Right lobe of liver (tissue), 6 donors: ENCODE measurements around the gene KPNA2. TPM values are rescaled to one million over a fixed set of nuclear protein-coding genes. Genes with fewer than 3 reads are reported as not detected.
"Not testable (repeated sequence)": the region's sequence is repeated elsewhere in the genome, so short reads cannot be mapped to it uniquely, and the experiment has no call there.

ENCODE experiments used
- ATAC-seq, 4 donors: fragments of 200-7000 bp; cut with Tn5 transposase; one replicate each; pipeline ENCODE4 v1.9.1; 2020; ENCODE audit warnings: mild to moderate bottlenecking in 4 of 4, moderate library complexity in 4 of 4
- DNase-seq, 3 donors: peaks; one replicate each; pipeline ENCODE4 v3.0.0-alpha.2; 2020
- H3K27ac ChIP-seq, 3 donors: fragments of 200-600 bp; one replicate each; pipeline ENCODE4 v1.8.0; 2022
- H3K27me3 ChIP-seq, 2 donors: fragments of 200-600 bp; one replicate each; pipeline ENCODE4 v1.8.0; 2022
- H3K36me3 ChIP-seq, 4 donors: fragments of 200-600 bp; sonication (generic) in 1 of 4; one replicate each; pipeline versions ENCODE4 v1.5.1 to v1.8.0; 2017 to 2022; ENCODE audit warnings: control low read depth in 1 of 4
- H3K4me1 ChIP-seq, 4 donors: fragments of 200-600 bp; sonication (generic) in 1 of 4; one replicate each; pipeline versions ENCODE4 v1.5.1 to v1.8.0; 2017 to 2022; ENCODE audit warnings: control low read depth in 1 of 4
- H3K4me3 ChIP-seq, 3 donors: fragments of 200-600 bp; one replicate each; pipeline ENCODE4 v1.8.0; 2022
- H3K9me3 ChIP-seq, 4 donors: fragments of 200-600 bp; sonication (generic) in 1 of 4; one replicate each; pipeline versions ENCODE4 v1.5.1 to v1.8.0; 2017 to 2022; ENCODE audit warnings: control low read depth in 1 of 4
- CTCF ChIP-seq, 4 donors: fragments of 200-600 bp in 3 of 4; fragments of 450-650 bp in 1 of 4; IDR thresholded peaks; one replicate each; pipeline versions ENCODE4 v1.5.1 to v1.8.0; 2016 to 2022; ENCODE audit warnings: antibody characterized with exemption in 4 of 4, mild to moderate bottlenecking in 2 of 4
- POLR2A ChIP-seq: fragments of 450-650 bp; IDR thresholded peaks from one replicate; pipeline ENCODE4 v1.6.1; 2017; ENCODE audit warnings: antibody characterized with exemption, mild to moderate bottlenecking
- WGBS: methylation state at CpG from one replicate; pipeline ENCODE4 v1.1.6; 2018; ENCODE audit warnings: low coverage, low lambda C conversion rate; ENCODE audit not compliant: insufficient coverage; ENCODE audit errors: missing lambda C conversion rate; 5-methylcytosine and 5-hydroxymethylcytosine counted together
- intact Hi-C, 2 donors: fragments of 100-400 bp; cut with DNase I; formaldehyde crosslinking; loops; one replicate each; pipeline versions ENCODE4 v1.11.2 to v1.14.1; 2022
- total RNA-seq, 6 experiments: library from RNA; depleted of rRNA in 2 of 6; stranded (reverse); fragments of >200 nt in 2 of 6; fragmentation: NEBNext Ultra II Directional in 3 of 6; extraction: Animal tissue kit (Norgen Biotek cat#: 25700) in 3 of 6; gene quantifications; one replicate each; pipeline versions ENCODE4 v1.1.0 to v1.2.4, GENCODE V29; 2016 to 2023
- donor health status: DM: no; HTN: yes; CAD: no.
- donor health status: DM: no; HTN: no; CAD: no.
- donor health status: DM: no; HTN: no; CAD: no.
- donor health status: DM: no; HTN: yes; CAD: no.
- donor health status: DM: no; HTN: yes; CAD: no.

The KPNA2 gene
- total RNA-seq, 6 experiments from 2014 or later = 9.2 to 36.6 (median 20.0) TPM

GRCh38 chr17:68080411-68081150, 45.0 kb downstream of the KPNA2 start:
- DNase-seq = no peak
- no peaks in the 10 kb centered on the region for H3K27me3 ChIP-seq
- 100% methylated on average over 5 of the region's 46 CpGs for WGBS
- TF ChIP-seq CTCF (IDR thresholded peaks at IDR 0.05) = no peak
- no peak for TF ChIP-seq POLR2A
- H3K4me3 ChIP-seq = no peak overlapping the region
- no peak overlapping the region for H3K27ac ChIP-seq
- no peaks in the 10 kb centered on the region for H3K9me3 ChIP-seq
- no peaks in the 10 kb centered on the region for H3K36me3 ChIP-seq
- intact Hi-C loops = no loop called here
- no peak for ATAC-seq
- H3K4me1 ChIP-seq = no peaks in the 10 kb centered on the region

- H3K9me3 ChIP-seq, intact Hi-C loops, H3K36me3 ChIP-seq, H3K27ac ChIP-seq, H3K4me1 ChIP-seq, DNase-seq, ATAC-seq, H3K4me3 ChIP-seq, H3K27me3 ChIP-seq: not testable (repeated sequence)
- 81% methylated on average over 12 of the region's 13 CpGs for WGBS
Observed at GRCh38 chr17:68081305-68082265, 46.0 kb downstream of the KPNA2 start.

- no peak overlapping the region for H3K27ac ChIP-seq
- no peaks in the 10 kb centered on the region for H3K36me3 ChIP-seq
- intact Hi-C loops = no loop called here
- WGBS = 24% methylated on average over 4 of the region's 7 CpGs
- H3K9me3 ChIP-seq = no peaks in the 10 kb centered on the region
- H3K27me3 ChIP-seq = no peaks in the 10 kb centered on the region
- H3K4me1 ChIP-seq = no peaks in the 10 kb centered on the region
- TF ChIP-seq POLR2A = no peak
- TF ChIP-seq CTCF (IDR thresholded peaks at IDR 0.05) = no peak
- ATAC-seq (peak; percentile 34 to 68 (median 56)), DNase-seq (no peak)
- no peak overlapping the region for H3K4me3 ChIP-seq
Observed at GRCh38 chr17:68085771-68086381, 50.3 kb downstream of the KPNA2 start.

GRCh38 chr17:68086666-68087065, 51.1 kb downstream of the KPNA2 start:
- H3K27ac ChIP-seq, H3K36me3 ChIP-seq, intact Hi-C loops, H3K4me1 ChIP-seq, H3K27me3 ChIP-seq, DNase-seq, H3K4me3 ChIP-seq, H3K9me3 ChIP-seq: not testable (repeated sequence)
- WGBS = 40% methylated on average over 1 of the region's 4 CpGs
- peak in 1 of 4 donors; percentile 10 for ATAC-seq

- H3K9me3 ChIP-seq, H3K36me3 ChIP-seq, DNase-seq, intact Hi-C loops, H3K27me3 ChIP-seq, H3K4me3 ChIP-seq, H3K27ac ChIP-seq, H3K4me1 ChIP-seq: not testable (repeated sequence)
- 50% methylated on average over 2 of the region's 11 CpGs for WGBS
- peak in 2 of 4 donors; percentile 17 to 30 for ATAC-seq
Observed at GRCh38 chr17:68087131-68087623, 51.6 kb downstream of the KPNA2 start.
